Measurements from ENCODE around the gene OR5A1.

OR5A1 gene

DNA sequence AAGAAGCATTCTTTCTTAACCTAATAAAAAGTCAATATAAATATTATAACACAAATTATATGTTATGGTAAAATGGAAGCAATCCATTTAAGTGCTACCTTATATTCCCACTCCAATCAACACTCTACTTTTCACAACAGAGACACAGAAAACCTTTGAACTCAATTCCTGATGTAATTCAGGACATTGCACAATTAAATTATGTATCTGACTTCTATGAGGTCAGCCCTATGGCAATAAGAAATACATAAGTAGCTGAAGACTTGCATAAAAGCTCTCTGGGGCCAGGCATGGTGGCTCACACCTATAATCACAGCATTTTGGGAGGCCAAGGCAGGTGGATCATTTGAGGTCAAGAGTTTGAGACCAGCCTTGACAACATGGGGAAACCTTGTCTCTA is 43.6 kb downstream of the OR5A1 start:
- DNase-seq (ENCODE audit: low read depth in 2 of 2): no peak

DNA sequence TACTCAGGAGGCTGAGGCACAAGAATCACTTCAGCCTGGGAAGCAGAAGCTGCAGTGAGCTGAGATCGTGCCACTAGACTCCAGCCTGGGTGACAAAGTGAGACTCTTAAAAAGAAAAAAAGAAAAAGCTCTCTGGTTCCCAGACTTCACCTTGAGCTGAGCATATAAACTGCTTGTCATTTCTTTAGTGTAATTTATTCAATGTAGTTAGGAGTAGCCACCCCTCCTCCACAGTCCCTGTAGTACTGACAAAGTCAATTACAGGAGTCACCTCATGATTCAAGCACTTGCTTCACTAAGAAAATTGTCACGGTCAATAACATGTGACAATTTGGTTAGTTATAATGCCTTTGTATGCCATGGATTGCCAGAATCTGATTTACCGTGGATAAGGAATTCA is 44.1 kb downstream of the OR5A1 start:
- no peak for DNase-seq (ENCODE audit: low read depth in 2 of 2)
